ENCODE data around the gene JMJD6. TPM values are rescaled to one million over a fixed set of nuclear protein-coding genes. Genes with fewer than 3 reads are reported as not detected.

JMJD6 gene
- total RNA-seq, result 10 to 100 TPM; 35.0 to 37.4 TPM

GRCh38 chr17:76726231-76726775 lies at the start of gene JMJD6:
JMJD6 (minus strand) TSS chr17:76726606; CDS start chr17:76726475, 131 bp downstream.
- peak; percentile 98 for DNase-seq (ENCODE audit: low spot score)
- H3K4me3 ChIP-seq, result peak within 1 kb of the TSS; percentile 94 to 98
- H3K4me1 ChIP-seq, result peaks cover 0 to 55% of the 10 kb centered on the region in 2 donors
- no peaks in the 10 kb centered on the region for H3K27me3 ChIP-seq
- peaks cover 47% of the 10 kb centered on the region for H3K36me3 ChIP-seq
- no peaks in the 10 kb centered on the region for H3K9me3 ChIP-seq
- TF ChIP-seq CTCF (IDR thresholded peaks at IDR 0.05), result no peak
- peak within 1 kb of the TSS; percentile 100 for H3K27ac ChIP-seq

GRCh38 chr17:76775021-76775600 lies 48.7 kb upstream of the JMJD6 start:
- Histone ChIP-seq H3K4me3 (no peak overlapping the region), H3K27ac (peak overlapping the region; percentile 22 to 36), H3K27me3 (no peaks in the 10 kb centered on the region), H3K36me3 (peaks cover 67% of the 10 kb centered on the region), H3K9me3 (no peaks in the 10 kb centered on the region), H3K4me1 (peaks cover 0 to 12% of the 10 kb centered on the region in 2 donors)
- TF ChIP-seq CTCF (IDR thresholded peaks at IDR 0.05), result no peak
- no peak for DNase-seq (ENCODE audit: low spot score)

GRCh38 chr17:76772842-76773525 lies 46.6 kb upstream of the JMJD6 start:
- no peaks in the 10 kb centered on the region for H3K9me3 ChIP-seq
- DNase-seq (ENCODE audit: low spot score), result peak; percentile 62
- no peak overlapping the region for H3K4me3 ChIP-seq
- H3K4me1 ChIP-seq, result peaks cover 0 to 12% of the 10 kb centered on the region in 2 donors
- H3K36me3 ChIP-seq, result peaks cover 62% of the 10 kb centered on the region
- H3K27ac ChIP-seq, result peak overlapping the region; percentile 14 to 60
- no peaks in the 10 kb centered on the region for H3K27me3 ChIP-seq
- no peak for TF ChIP-seq CTCF (IDR thresholded peaks at IDR 0.05)

- Histone ChIP-seq H3K4me1 (no peaks in the 10 kb centered on the region), H3K27me3 (no peaks in the 10 kb centered on the region), H3K27ac (no peak overlapping the region), H3K4me3 (no peak overlapping the region), H3K36me3 (peaks cover 35% of the 10 kb centered on the region), H3K9me3 (no peaks in the 10 kb centered on the region)
- no peak for DNase-seq (ENCODE audit: low spot score)
- no peak for TF ChIP-seq CTCF (IDR thresholded peaks at IDR 0.05)
These were observed 32.2 kb upstream of the JMJD6 start for GRCh38 chr17:76758570-76758969.

- no peak overlapping the region for H3K27ac ChIP-seq
- no peak overlapping the region for H3K4me3 ChIP-seq
- no peaks in the 10 kb centered on the region for H3K27me3 ChIP-seq
- peaks cover 35% of the 10 kb centered on the region for H3K36me3 ChIP-seq
- no peak for DNase-seq (ENCODE audit: low spot score)
- H3K4me1 ChIP-seq, result no peaks in the 10 kb centered on the region
- H3K9me3 ChIP-seq, result no peaks in the 10 kb centered on the region
- no peak for TF ChIP-seq CTCF (IDR thresholded peaks at IDR 0.05)
These were observed 30.9 kb upstream of the JMJD6 start for GRCh38 chr17:76757256-76757655.
